ENCODE data around the gene MT1HL1.
"Not testable (repeated sequence)": the region's sequence is repeated elsewhere in the genome, so short reads cannot be mapped to it uniquely, and the experiment has no call there.

MT1HL1 gene

DNA sequence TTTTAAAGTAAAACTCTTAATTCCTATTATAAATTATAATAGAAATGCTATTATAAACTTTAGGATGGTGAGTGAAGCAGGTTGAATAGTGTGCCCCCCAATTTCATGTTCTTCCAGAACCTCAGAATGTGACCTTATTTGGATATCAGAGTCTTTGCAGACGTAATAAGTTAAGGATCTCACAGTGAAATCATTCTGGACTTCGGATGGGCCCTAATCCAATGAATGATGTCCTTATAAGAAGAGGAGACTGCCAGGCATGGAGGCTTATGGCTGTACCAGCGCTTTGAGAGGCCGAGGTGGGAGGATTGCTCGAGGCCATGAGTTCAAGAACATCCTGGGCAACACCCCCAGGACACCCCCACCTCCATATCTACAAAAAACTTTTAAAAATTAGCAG lies 9.4 kb upstream of the MT1HL1 start:
- DNase-seq, result no peak

DNA sequence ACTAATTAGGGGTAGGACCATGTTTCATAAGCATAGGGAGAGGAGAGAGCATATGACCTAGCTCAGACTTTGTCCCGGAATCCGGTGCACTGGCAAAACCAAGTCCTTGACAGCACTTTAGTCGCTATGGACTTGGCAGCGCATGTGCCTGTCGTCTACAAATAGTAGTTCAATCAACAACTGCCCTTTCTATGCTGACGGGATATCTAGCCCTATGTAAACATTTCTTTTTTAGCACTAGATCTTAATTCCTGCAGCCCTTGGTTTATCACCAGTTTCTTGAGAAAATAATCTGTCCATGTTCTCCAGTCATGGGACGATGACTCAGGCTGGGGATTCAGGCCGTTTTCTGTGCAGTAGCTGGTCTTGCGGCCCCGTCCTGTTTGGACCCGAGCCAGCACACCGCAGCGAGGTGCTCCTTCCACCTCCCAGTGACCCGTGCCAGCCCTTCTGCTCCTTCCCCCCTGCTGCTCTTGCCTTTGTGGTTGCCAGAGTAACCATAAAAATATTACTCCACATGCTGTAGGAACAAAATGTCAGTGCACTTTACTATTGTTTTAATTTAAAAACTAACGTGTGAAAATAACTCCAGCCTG lies 8.6 kb upstream of the MT1HL1 start:
- no peak for DNase-seq

DNA sequence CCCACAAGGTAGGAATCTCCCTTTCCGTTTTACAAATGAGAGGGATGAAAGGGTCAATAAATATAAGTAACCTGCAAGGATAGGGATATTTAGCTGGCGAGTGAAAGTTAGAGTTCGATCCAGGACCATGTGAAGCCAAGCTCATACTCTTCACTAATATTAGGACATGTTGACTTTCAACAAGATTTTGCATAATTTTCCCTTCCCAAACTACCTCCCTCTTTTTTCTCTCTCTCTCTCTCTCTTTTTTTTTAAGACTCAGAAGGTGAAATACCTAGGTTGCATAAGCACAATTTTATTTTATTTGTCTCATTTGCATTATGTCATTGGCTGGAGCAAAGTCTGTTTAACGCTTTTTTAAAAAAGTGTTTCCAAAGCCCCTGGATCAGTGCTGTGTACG lies 8.1 kb upstream of the MT1HL1 start:
- no peak for DNase-seq

DNA sequence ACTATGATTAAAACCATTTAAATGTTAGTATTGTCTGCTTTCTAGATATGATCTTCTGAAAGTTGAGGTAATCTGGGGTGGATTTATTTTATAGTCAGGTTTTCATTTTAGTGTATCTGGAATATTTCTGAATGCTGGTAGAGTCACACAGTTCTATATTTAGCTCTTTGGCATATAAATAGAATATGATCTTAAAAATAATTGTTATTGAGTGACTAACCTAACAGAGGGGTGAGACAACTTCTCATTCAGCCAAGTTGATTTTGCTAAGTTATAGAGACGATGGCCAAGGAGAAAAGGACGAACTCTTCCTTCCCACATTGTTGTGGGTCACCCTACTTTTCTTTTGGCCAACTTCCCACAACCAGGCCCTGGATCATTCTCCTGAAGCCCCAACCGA lies 7.2 kb upstream of the MT1HL1 start:
- DNase-seq, result no peak

DNA sequence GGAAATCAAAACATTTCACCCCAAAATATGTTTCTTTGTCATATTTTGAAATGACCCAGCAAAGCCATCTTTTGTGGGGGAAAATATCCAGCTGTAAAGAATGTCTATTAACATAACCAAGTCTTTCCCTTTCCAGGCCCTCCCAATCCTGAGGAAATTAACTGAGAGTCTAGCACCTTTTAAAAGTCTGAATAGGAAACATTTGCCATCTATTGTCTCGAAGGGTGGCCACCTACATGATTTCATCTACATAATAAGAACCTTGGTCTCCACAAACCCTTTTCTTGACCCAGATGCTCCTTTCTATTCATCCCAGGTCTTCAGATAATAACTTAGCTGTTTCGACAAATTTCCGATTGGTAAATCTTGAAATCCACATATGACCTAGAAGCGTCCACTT lies 5.4 kb upstream of the MT1HL1 start:
- no peak for DNase-seq

DNA sequence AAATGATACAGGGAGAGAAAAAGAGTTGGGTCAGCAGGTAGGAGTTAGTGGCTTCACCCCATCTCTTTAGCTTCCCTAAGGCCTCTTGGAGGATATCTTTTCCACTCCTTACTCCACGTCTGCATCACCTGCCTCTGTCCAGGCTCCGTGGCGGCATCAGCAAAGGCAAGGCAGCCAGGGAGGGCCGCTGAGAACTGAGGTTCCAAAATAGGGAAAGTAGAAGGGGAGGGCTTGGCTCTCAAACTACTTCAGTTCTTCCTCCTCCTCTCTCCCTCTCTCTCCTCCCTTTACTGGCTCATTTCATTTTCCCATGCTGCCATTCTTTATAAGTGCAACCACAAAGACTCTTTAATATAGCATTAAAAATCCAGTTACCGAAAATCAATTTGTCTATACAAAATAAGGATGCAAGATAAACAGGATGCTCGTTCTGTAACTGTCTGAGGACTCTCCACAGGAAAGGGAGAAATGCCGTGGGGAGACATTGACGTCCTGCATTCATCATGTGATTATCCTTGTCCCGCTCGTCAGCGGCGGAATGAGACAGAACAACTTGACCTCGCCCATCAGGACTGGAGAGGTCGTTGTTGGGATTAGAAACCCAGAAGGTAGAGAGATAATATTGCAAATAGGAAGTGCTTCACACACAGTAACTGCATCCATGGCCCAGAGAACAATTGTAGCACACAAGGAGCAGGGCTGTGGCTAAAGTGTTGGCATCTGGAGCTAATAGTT lies 3.1 kb upstream of the MT1HL1 start:
- DNase-seq, result no peak

DNA sequence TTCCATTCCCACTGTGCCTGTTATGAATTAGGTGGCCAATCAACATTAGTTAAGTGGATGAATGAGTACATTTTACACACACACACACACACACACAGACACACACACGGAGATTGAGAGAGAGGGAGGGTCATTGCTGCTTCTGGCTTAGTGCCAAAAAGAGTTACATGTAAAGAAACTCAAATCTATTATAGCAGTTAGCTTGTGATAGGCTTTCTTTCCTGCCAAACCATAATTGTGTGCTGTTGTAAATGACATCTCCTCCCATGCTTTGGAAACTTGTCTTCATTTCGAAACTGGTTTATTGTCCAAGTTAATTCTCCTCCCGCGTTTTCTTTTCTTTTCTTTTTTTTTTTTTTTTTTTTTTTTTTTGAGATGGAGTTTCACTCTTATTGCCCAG lies 1.4 kb upstream of the MT1HL1 start:
- no peak for DNase-seq

DNA sequence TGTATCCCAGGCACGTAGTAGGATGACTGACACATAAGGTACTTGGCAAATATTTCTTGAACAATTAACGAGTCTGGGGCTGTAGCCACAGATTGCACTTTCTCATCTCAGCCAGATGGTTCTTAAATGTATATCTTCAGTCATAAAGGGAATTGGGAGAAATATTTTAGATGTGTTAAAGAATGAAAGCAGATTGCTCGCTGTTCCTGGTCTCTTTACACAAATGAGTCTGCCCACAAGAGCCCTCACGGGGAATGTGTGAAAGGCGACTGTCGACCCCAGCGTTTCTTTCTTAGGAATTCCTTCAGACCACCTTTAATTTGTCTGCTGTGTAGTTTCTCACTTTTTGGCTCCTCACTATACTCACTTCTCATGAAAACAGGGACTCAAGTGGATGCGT lies 725 bp downstream of the MT1HL1 start:
- no peak for DNase-seq

DNA sequence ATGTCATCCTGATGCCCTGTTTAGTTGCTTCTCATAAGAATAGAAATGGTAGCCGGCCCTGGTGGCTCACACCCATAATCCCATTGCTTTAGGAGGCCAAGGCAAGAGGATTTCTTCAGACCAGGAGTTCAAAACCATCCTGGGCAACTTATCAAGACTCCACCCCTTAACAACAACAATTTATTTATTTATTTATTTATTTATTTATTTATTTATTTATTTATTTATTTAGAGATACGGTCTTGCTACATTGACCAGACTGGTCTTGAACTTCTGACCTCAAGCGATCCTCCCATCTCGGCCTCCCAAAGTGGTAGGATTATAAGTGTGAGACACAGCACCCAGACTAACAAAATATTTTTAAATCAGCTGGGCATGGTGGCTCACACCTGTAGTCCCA lies 4.0 kb downstream of the MT1HL1 start:
- no peak for DNase-seq

DNA sequence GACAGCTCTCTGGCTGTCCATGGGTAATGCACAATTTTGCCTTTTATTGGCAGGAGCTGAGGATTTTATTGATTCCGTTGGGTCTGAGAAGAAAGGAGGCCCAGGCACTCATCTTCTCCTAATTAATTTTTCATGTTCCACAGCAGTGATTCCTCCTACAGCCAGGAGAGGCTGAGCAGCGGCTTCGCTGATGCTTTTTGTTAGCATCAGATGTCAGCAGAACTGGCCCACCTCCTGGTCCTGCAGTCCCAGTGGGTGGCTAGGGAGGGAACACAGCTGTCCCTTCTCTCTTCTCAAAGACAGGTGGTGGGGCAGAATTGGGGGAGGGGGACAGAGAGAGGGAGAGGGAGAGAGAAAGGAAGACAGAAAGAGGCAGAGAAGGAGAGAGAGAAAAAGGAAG lies 5.7 kb downstream of the MT1HL1 start:
- DNase-seq, result no peak

DNA sequence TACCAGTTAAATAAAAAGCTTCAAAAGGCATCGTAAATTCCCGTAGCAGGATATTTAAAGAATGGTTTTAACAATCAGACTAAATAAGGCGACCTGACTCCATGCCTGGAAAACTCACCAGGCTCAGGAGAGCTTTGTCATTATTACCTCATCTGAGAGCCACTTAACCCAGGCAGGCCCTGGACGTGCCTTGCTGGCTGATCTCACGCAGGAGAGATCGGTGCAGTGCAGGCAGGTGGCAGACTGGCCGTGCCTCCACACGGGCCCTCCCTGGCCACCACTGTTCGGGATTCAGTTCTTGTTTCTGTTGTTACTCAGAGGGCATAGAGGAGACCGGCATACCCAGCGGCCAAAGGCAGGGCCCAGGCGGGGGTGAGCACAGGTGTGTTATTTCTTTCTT lies 6.4 kb downstream of the MT1HL1 start:
- DNase-seq, result no peak

DNA sequence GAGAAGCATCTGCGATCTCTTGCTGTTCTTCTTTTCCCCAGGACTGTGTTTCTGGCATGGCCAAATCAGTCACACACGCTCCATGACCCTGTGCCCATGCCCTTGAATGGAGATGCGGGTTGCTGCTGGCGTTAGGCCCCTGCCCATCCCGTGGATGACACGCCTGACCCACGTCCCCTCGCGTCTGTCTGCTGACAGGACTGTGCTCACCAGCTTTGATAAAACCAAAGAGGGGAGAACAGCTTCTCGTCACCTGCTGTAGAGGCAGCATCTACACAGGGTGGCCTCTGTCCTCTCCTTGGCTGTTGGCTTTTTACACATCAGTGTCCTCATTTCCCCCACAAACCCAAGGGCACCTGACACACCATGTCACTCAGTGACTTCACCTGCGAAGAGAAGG lies 6.9 kb downstream of the MT1HL1 start:
- no peak for DNase-seq

DNA sequence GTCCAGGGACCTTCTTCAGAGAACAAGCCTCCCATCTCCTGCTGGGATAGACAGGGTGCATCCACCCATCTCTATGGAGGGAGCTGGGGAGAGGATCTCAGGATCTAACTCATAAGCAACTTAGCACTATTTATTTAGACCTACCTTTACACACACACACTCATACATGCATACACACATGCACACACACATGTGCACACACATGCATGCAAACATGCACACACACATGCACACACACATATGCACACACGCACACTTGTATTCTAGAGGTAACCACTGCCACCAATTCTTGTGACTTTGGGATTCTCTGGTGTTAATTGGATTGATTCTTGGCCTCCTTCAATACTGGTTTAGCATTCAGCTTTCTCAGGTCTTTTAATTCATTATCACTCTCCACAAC lies 9.8 kb downstream of the MT1HL1 start:
- DNase-seq, result no peak

DNA sequence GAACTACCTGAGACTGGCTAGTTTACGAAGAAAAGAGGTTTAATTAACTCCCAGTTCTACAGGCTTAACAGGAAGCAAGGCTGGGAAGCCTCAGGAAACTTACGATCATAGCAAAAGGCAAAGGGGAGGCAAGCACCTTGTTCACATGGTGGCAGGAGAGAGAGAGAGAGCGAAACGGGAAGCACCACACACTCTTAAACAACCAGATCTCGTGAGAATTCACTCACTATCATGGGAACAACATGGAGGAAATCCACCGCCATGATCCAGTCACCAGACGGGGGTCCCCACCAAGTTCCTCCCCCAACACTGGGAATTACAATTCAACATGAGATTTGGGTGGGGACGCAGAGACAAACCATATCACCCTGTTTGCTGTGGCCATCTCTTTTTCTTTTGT lies 11.8 kb downstream of the MT1HL1 start:
- no peak for DNase-seq

DNA sequence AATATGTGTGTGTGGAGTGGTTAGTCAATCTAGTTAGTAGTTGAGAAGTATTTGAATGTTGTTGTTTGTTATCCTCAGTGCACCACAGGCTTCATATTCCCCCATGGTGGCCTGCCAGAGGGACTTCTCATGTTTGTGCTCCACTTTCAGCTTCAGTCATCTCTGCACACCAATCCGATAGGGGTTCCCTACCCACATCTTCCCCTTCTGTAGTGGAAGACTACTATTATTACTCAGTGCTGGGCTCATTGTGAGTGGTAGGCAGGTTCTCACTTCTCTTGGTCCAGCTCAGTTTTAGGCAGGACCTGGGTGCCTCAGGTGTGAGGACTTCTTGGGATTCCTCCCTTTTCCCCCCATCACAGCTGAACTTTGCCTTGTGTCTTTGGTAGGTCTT lies 14.2 kb downstream of the MT1HL1 start:
- no peak for DNase-seq

DNA sequence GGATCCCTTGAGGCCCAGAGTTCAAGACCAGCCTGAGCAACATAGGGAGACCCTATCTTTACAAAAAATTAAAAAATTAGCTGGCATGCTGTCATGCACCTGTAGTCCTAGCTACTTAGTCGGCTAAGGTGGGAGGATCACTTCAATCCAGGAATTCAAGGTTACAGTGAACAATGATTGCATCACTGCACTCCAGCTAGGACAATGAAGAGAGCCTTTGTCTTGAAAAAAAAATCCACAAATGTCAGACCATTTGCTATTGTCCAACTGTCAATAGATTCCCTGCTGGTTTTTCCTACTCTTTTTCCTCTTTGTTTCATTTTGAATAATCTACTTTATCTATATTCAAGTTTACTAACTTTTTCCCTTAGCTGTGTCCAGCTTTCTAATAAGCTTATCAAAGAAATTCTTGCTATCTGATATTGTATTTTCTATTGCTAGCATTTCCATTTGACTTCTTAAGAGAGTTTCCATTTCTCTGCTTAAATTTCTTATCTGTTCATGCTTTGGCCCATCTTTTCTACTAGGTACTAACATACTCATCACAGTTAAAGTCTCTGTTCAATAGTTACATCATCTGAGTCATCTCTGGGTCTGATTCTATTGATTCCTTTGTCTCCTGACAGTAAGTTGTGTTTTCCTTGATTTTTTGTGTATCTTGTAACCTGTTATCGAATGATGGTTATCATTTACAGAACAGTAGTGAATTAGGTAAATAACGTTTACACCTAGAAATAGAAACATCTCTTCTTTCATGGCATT lies 14.8 kb downstream of the MT1HL1 start:
- no peak for DNase-seq

DNA sequence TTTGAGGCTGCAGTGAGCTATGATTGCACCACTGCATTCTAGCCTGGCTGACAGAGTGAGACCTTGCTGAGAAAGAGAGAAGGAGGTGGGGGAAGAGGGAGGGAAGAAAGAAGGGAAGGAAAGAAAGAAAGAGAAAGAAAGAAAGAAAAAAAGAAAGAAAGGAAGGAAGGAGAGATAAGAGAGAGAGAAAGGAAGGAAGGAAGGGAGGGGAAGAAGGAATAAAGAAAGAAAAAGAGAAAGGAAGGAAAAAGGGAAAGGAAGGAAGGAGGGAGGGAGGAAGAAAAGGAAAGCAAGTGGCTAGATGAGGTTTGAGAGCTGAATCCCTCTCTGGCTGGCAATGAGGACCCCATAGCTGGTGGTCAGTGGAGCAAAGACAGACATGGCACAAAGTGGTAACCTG lies 20.4 kb downstream of the MT1HL1 start:
- DNase-seq, result no peak

DNA sequence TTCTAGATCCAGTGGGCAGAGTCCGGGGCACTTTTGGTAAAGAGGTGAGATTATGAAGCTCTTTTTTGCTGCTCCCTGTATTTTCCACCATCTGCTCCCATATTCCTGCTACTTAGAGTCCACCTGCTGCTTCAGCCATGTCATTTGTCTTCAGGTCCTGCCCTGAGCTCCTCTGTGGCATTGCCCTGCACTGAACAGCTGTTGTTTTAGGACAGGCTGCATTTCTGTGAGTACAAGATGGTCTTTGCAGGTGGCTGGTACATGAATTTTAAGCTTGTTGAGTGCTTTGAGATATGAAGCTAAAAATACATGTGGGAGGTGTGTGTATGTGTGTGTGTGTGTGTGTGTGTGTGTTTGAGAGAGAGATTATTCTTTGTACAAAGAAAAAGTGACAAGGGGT lies 21.9 kb downstream of the MT1HL1 start:
- DNase-seq, result no peak

DNA sequence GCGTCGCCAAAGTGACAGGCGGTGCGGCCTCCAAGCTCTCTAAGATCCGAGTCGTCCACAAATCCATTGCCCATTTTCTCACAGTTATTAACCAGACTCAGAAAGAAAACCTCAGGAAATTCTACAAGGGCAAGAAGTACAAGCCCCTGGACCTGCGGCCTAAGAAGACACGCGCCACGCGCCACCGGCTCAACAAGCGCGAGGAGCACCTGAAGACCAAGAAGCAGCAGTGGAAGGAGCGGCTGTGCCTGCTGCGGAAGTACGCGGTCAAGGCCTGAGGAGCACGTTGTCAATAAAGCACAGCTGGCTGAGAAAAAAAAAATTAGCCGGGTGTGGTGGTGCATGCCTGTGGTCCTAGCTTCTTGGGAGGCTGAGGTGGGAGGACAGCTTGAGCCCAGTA lies 22.8 kb downstream of the MT1HL1 start:
- DNase-seq, result not testable (repeated sequence)

DNA sequence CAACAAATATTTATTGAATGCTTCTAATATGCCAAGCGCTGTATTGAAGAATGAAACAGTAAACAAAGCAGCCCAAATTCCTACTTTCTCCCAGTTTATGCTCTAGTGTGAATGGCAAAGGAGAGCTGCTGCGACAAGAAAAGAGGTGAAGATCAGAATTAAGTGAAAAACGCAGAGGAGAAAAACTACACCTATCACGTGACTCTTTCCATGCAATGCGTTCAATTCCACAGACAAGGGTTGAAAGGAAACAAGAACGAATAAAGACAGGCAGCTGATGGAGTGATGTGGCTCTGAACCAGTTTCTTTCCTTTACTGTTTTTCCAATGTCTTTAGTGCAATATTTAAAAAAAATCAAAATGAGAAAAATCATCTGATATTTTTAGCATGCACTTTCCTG lies 23.6 kb downstream of the MT1HL1 start:
- DNase-seq, result no peak

DNA sequence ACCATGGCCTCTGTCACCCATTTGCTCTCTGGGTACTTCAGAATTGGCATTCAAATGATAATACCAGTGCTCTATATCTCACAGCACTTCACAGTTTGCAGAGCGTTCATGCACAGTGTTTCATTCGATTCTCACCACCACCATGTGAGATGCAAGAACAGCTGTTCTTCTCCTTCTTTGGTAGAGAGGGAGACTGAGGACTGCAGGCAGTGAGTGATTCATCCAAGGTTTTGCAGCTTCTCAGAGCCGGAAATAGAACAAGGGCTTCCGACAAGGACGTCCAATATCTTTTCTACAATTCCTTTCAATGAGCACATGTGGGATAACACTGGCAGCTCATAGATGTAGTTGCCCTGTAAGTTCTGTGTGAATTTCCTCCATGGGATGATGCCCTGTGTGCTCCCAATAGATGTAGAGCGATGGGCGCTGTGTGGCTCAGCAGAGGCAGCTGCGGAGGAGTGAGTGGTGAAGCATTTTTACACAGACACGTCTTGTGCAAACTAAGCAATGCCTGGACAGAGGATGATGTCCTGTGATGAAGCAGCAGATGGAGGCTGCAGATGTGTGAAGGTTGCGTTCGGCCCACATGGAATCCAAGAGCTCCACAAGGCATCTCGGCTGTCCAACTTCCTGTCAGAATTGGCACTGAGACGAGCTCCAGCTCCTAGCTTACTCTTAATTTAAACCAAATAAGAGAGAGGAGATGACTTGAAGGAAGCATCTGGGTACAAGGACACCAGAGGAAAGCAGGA lies 24.9 kb downstream of the MT1HL1 start:
- no peak for DNase-seq

DNA sequence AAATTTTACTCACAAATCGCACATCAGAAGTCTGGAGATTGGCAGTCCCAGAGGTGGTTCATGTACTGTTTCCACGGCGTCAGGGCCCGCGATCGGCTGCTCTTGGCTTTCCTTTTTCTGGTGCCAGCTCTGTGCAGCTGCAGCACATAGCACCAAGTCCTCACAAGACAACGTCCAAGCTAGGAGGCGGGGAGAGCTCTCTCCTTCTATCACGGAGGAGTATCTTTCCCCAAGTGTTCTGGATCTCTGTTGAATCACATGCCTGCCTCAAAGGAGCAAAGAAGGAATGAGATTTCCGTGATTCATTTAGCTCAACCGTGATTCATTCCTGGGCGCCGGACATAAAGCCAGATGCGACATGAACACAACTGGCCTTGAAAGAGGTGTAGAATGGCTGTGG lies 25.5 kb downstream of the MT1HL1 start:
- DNase-seq, result no peak

DNA sequence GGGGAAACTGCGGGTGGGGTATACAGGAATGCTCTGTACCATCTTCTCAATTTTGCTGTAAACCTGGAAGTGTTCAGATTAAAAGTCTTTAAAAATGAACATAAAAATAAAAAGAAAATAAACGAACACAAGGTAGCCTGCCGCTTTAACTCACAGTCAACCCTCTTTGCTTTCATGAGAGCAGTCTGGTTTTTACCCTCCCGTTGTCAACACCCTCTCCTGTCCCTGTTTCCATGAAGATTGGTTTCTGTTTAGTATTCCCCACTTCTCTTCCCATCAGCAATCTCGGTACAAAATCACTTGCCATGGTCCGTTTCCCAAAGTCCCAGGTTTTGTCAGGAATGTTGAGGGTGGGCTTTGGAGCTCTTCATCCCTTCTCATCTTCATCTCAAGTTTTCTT lies 28.8 kb downstream of the MT1HL1 start:
- no peak for DNase-seq

DNA sequence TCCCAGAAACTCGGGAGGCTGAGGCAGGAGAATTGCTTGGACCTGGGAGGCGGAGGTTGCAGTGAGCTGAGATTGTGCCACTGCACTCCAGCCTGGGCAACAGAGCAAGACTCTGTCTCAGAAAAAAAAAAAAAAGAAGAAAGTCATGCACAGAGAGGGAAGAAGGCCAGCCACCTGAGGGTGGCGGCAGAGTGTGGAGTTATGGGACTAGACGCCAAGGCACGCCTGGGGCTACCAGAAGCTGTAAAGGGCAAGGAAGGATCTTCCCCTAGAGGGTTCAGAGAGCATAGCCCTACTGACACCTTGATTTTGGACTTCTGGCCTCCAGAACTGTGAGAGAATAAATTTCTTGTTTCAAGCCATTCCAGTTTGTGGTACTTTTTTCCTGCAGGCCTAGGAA lies 30.2 kb downstream of the MT1HL1 start:
- not testable (repeated sequence) for DNase-seq
